Activated CD4-positive, alpha-beta T cell treated with anti-CD3 and anti-CD28 coated beads, Interleukin-2, amount 50 U/mL, for 16 hours (primary cell): ENCODE results near the gene DHRS13.

ENCODE experiments used
- DNase-seq: peaks from one replicate; pipeline ENCODE4 v3.0.0-alpha.2; 2020

The DHRS13 gene

DNA sequence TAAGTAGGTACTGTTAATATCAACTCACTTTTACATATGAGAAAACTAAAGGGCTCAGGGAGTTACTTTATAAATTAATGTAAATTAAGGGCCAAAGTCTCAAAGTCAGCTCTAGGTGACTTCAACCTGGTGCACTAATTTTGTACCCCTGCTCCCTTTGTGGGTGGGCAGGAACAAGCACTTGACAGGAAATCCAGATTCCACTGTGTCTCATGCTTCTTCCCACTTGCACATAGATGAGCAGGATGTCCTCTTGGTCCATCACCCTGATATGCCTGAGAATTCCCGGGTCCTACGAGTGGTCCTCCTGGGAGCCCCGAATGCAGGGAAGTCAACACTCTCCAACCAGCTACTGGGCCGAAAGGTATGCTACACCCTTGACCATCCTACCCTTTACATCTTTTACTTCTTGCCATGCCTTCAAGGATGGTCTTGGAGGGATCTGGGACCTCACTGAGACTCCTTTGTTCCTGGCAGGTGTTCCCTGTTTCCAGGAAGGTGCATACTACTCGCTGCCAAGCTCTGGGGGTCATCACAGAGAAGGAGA, 46.8 kb downstream of the DHRS13 start:
- DNase-seq, result no peak

DNA sequence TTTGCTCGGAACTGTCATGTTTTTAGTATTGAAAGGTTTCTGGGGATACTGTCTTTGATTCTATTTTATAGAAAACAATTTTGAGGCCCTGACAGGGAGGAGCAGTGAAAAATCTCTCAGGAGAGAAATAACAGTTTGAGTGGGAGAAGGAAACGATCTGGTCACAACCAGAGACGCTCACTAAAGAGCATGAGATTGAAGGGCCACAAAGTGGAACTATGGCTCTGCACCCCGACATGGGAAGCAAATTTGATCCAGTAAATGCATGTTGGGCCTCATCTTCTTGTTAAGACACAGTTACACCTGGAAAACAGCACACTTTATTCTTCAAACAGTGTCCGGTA, 47.6 kb downstream of the DHRS13 start:
- DNase-seq, result no peak

DNA sequence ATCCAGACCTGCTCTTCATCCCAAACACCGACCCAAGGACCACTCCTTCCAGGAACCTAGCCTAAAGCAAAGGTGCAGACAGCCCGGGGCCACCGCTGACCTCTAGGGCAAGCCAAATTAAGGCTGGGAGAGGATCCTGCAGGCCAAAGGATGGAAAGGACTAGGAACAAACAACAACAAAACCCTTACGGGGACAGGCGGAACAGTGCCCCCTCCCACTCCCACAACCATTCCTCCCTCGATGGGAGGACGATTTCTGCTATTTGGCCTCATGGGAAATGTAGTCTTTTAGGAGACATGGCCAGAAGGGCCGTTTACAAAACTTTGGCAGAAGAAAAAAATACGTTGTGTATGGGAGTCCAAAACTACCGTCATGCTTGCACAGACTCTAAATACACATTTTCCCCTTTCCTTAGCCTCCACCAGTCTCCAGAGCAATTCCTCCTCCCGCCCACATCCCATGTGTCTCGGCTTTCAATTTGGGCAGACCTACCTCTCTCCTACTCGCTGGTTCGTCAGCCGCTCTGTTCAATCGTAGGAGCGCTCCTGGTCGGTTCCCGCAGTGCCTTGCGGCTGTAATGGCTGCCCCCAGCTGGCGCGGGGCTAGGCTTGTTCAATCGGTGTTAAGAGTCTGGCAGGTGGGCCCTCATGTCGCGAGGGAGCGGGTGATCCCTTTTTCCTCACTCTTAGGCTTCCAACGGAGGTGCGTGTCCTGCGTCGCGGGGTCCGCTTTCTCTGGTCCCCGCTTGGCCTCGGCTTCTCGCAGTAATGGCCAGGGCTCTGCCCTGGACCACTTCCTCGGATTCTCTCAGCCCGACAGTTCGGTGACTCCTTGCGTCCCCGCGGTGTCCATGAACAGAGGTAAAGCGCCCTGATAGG, 48.2 kb downstream of the DHRS13 start, which contains the start of gene ERAL1:
ERAL1 (plus strand) TSS at position 560 of the 879 bp plus-strand sequence; CDS start at position 579, 19 bp downstream.
- DNase-seq, result peak; percentile 90

DNA sequence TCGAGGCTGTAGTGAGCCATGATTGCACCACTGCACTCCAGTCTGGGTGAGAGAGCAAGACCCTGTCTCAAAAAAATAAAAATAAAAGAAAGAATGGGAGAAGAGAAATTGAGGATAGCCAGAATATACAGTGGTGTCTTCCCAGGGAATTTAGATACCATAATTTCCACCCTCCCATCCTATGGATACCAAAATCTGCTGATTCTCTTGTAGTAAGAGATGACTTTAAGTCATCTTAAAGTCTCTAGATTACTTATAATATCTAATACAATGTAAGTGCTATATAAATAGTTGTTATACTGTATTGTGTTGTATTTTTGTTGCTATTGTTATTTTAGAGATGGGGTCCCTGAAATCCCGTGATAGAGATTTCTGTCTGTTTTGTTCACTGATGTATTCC, 49.6 kb downstream of the DHRS13 start:
- DNase-seq, result no peak

DNA sequence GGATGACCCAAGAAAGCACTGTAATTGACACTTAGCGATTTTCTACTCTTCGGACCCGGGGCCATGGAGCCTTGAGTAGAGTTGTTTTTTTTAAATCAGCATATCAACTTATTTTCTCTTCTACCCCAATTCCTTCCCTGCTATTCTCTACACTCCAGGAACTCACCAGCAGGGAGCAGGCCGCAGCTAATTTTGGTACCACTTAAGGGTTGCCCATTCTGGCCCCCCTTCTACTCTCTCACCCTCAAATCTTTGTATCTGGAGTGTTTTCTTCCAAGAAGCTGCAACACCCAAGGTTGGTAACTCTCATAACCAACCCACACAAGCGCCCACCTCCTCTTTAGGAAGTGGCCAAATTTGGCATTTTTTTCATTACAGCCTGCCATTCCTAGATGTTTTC, 53.6 kb downstream of the DHRS13 start:
- DNase-seq, result no peak

DNA sequence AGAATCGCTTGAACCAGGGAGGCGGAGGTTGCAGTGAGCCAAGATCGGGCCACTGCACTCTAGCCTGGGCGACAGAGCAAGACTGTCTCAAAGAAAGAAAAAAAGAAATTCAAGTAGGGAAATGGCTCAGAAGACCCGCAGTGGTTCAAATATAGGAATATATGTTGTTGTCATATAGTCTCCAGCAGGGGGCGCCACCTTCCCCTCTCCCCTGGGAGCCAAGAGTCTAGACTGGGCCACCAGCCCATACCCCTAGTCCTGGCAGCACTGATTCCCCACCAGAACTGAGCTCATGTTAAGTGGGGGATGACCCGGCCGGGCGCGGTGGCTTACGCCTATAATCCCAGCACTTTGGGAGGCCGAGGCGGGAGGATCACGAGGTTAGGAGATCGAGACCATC, 54.2 kb downstream of the DHRS13 start:
- DNase-seq, result peak; percentile 52
